ENCODE results near the gene LGR6. TPM values are rescaled to one million over a fixed set of nuclear protein-coding genes. Genes with fewer than 3 reads are reported as not detected.

LGR6 gene
- total RNA-seq, 1 experiment from 2014 or later = 0.26 TPM

- no TSS peak for BruUV-seq (replicated peaks)
- no peak for DNase-seq
- Histone ChIP-seq H3K27me3 (ENCODE audit: low read length) (no peaks in the 10 kb centered on the region), H3K4me1 (ENCODE audit: insufficient read depth, low read length) (no peaks in the 10 kb centered on the region), H3K4me2 (ENCODE audit: low read length) (no peak overlapping the region), H3K9ac (ENCODE audit: low read length) (no peak overlapping the region), H2AFZ (ENCODE audit: low read length) (no peak overlapping the region), H4K20me1 (ENCODE audit: low read length) (no peaks in the 10 kb centered on the region), H3K27ac (ENCODE audit: low read length) (no peak overlapping the region), H3K9me3 (ENCODE audit: low read length) (no peaks in the 10 kb centered on the region), H3K4me3 (ENCODE audit: low read length) (no peak overlapping the region), H3K79me2 (ENCODE audit: low read length) (no peaks in the 10 kb centered on the region), H3F3A (ENCODE audit: low read length, unreplicated experiment) (no peaks in the 10 kb centered on the region), H3K9me2 (replicated peaks; ENCODE audit: low read length) (no peaks in the 10 kb centered on the region), H3K36me3 (ENCODE audit: low read depth, low read length) (no peaks in the 10 kb centered on the region)
- ATAC-seq = no peak
- TF ChIP-seq EZH2phosphoT487 (IDR thresholded peaks at IDR 0.05; ENCODE audit: borderline replicate concordance, low read length) (no peak), EZH2 (IDR thresholded peaks at IDR 0.05; ENCODE audit: low read length, unreplicated experiment) (no peak)
- TF ChIP-seq, protein P1, sequence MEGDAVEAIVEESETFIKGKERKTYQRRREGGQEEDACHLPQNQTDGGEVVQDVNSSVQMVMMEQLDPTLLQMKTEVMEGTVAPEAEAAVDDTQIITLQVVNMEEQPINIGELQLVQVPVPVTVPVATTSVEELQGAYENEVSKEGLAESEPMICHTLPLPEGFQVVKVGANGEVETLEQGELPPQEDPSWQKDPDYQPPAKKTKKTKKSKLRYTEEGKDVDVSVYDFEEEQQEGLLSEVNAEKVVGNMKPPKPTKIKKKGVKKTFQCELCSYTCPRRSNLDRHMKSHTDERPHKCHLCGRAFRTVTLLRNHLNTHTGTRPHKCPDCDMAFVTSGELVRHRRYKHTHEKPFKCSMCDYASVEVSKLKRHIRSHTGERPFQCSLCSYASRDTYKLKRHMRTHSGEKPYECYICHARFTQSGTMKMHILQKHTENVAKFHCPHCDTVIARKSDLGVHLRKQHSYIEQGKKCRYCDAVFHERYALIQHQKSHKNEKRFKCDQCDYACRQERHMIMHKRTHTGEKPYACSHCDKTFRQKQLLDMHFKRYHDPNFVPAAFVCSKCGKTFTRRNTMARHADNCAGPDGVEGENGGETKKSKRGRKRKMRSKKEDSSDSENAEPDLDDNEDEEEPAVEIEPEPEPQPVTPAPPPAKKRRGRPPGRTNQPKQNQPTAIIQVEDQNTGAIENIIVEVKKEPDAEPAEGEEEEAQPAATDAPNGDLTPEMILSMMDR (conservative IDR thresholded peaks at IDR 0.05; ENCODE audit: low read depth, low read length) = no peak
- intact Hi-C loops (cut with micrococcal nuclease) = no loop called here
- ChIA-PET CTCF (interaction anchor here (0.7 kb wide), 1 partner anchor 37 kb away, joined by 3 read pairs; no protein-coding TSS in a partner anchor), POLR2A (ENCODE audit: unreplicated experiment) (no interaction called here)
These were observed 32.2 kb upstream of the LGR6 start for GRCh38 chr1:202161151-202162046.

DNA sequence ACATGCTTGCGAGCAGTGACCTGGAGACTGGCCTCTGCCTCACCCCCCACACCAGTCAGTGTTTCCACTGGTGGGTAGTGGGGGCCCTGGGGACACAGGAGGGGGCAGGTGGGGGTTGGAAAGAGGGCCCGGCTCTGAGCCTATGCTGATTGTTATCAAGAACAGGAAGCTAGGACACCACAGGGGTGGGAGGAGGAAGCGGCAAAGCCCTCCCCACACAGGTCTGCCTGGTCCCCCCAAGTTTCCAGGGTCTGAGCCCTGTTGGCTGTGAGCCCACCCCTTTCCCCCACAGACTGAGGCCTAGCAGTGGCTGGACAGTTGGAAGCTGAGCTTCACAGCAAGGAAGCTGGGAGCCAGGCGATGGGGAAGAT, 31.6 kb upstream of the LGR6 start:
- POLR2A ChIA-PET (ENCODE audit: unreplicated experiment) = no interaction called here
- CTCF ChIA-PET = interaction anchor here (0.7 kb wide), 1 partner anchor 38 kb away, joined by 3 read pairs; no protein-coding TSS in a partner anchor
- BruUV-seq (replicated peaks) = no TSS peak
- H3K9me3 ChIP-seq (ENCODE audit: low read length) = no peaks in the 10 kb centered on the region
- no peak for ATAC-seq
- no peaks in the 10 kb centered on the region for H3K36me3 ChIP-seq (ENCODE audit: low read depth, low read length)
- DNase-seq = no peak
- no peak overlapping the region for H3K27ac ChIP-seq (ENCODE audit: low read length)
- H3K4me1 ChIP-seq (ENCODE audit: insufficient read depth, low read length) = no peaks in the 10 kb centered on the region
- H3K9ac ChIP-seq (ENCODE audit: low read length) = no peak overlapping the region
- no peaks in the 10 kb centered on the region for H3F3A ChIP-seq (ENCODE audit: low read length, unreplicated experiment)
- no peaks in the 10 kb centered on the region for H3K9me2 ChIP-seq (replicated peaks; ENCODE audit: low read length)
- H2AFZ ChIP-seq (ENCODE audit: low read length) = no peak overlapping the region
- H3K4me3 ChIP-seq (ENCODE audit: low read length) = no peak overlapping the region
- no peak for TF ChIP-seq EZH2phosphoT487 (IDR thresholded peaks at IDR 0.05; ENCODE audit: borderline replicate concordance, low read length)
- TF ChIP-seq EZH2 (IDR thresholded peaks at IDR 0.05; ENCODE audit: low read length, unreplicated experiment) = no peak
- TF ChIP-seq, protein P1 (conservative IDR thresholded peaks at IDR 0.05; ENCODE audit: low read depth, low read length) = no peak
- no peak overlapping the region for H3K4me2 ChIP-seq (ENCODE audit: low read length)
- no peaks in the 10 kb centered on the region for H4K20me1 ChIP-seq (ENCODE audit: low read length)
- no peaks in the 10 kb centered on the region for H3K79me2 ChIP-seq (ENCODE audit: low read length)
- H3K27me3 ChIP-seq (ENCODE audit: low read length) = no peaks in the 10 kb centered on the region
- intact Hi-C loops (cut with micrococcal nuclease) = no loop called here

Measured in PC-3 (cell line).